Smooth muscle cell (in vitro differentiated cells): ENCODE data around the gene BDKRB1. TPM values are rescaled to one million over a fixed set of nuclear protein-coding genes. Genes with fewer than 3 reads are reported as not detected.
A peak's percentile ranks its signal among the peaks of the same experiment; 100 is the strongest.

Experiments
- DNase-seq: peaks from one replicate; lab custom pipeline; 2025; ENCODE audit not compliant: unreplicated experiment; lab: John Stamatoyannopoulos, UW
- H2AFZ ChIP-seq: fragments of 200-600 bp; sonication (generic); 2 replicates; pipeline ENCODE4 v1.6.0; 2016; ENCODE audit warnings: antibody characterized with exemption, low read depth, mild to moderate bottlenecking
- H3F3A ChIP-seq: fragments of 200-600 bp; sonication (generic); 2 replicates; pipeline ENCODE4 v1.6.0; 2017; ENCODE audit warnings: antibody characterized with exemption, low read depth
- H3K27ac ChIP-seq: fragments of 200-600 bp; sonication (generic); 2 replicates; pipeline ENCODE4 v1.5.1; 2016; ENCODE audit warnings: low read depth, mild to moderate bottlenecking
- H3K27me3 ChIP-seq: fragments of 200-600 bp; sonication (generic); 2 replicates; pipeline ENCODE4 v1.6.1; 2016; ENCODE audit warnings: low read depth, mild to moderate bottlenecking
- H3K36me3 ChIP-seq: fragments of 200-600 bp; sonication (generic); 2 replicates; pipeline ENCODE4 v1.5.1; 2016; ENCODE audit warnings: low read depth
- H3K4me1 ChIP-seq: fragments of 200-600 bp; sonication (generic); 2 replicates; pipeline ENCODE4 v1.5.1; 2016; ENCODE audit warnings: low read depth
- H3K4me2 ChIP-seq: fragments of 200-600 bp; sonication (generic); 2 replicates; pipeline ENCODE4 v1.6.0; 2016; ENCODE audit warnings: mild to moderate bottlenecking
- H3K4me3 ChIP-seq: fragments of 200-600 bp; sonication (generic); 2 replicates; pipeline ENCODE4 v1.5.1; 2016; ENCODE audit warnings: mild to moderate bottlenecking
- H3K79me2 ChIP-seq: fragments of 200-600 bp; sonication (generic); 2 replicates; pipeline ENCODE4 v1.6.0; 2016; ENCODE audit warnings: low read depth, mild to moderate bottlenecking
- H3K9ac ChIP-seq: fragments of 200-600 bp; sonication (generic); 2 replicates; pipeline ENCODE4 v1.6.0; 2016; ENCODE audit warnings: low read depth
- H3K9me3 ChIP-seq: fragments of 200-600 bp; sonication (generic); replicated peaks from 2 replicates; pipeline ENCODE4 v1.5.1; 2016; ENCODE audit warnings: low read depth
- H4K20me1 ChIP-seq: fragments of 200-600 bp; sonication (generic); 2 replicates; pipeline ENCODE4 v1.6.0; 2016; ENCODE audit warnings: low read depth
- WGBS: methylation state at CpG from one replicate; pipeline ENCODE4 v1.1.7; 2016; ENCODE audit warnings: low lambda C conversion rate; 5-methylcytosine and 5-hydroxymethylcytosine counted together
- polyA plus RNA-seq: library from polyadenylated mRNA; unstranded; fragments of >200 nt; fragmentation: Nextera tagmentation; extraction: Ambion mirVana; gene quantifications from 2 replicates; pipeline ENCODE4 v1.2.1, GENCODE V29; 2016
- total RNA-seq: library from RNA; depleted of rRNA; stranded (reverse); fragments of >200 nt; gene quantifications from 2 replicates; pipeline ENCODE4 v1.2.3, GENCODE V29; 2014
- TF ChIP-seq, protein P1 (sequence below): fragments of 200-600 bp; sonication (generic); IDR thresholded peaks from 2 replicates; pipeline ENCODE4 v1.5.1; 2017; ENCODE audit warnings: borderline replicate concordance, mild to moderate bottlenecking, antibody characterized with exemption; ENCODE audit not compliant: insufficient read depth, poor library complexity, severe bottlenecking

The BDKRB1 gene
- total and polyA plus RNA-seq, 2 experiments from 2014 or later, result 28.2 to 29.3 TPM

GRCh38 chr14:96265383-96266095 is 9.5 kb downstream of the BDKRB1 start:
- Histone ChIP-seq H3K27me3 (no peaks in the 10 kb centered on the region), H3F3A (peaks cover 28% of the 10 kb centered on the region), H2AFZ (no peak overlapping the region), H3K4me3 (no peak overlapping the region), H3K27ac (no peak overlapping the region), H3K36me3 (no peaks in the 10 kb centered on the region), H3K4me1 (peaks cover 17% of the 10 kb centered on the region), H4K20me1 (no peaks in the 10 kb centered on the region), H3K4me2 (no peak overlapping the region), H3K9ac (no peak overlapping the region), H3K79me2 (no peaks in the 10 kb centered on the region), H3K9me3 (no peaks in the 10 kb centered on the region)
- DNase-seq, result no peak
- WGBS, result 69% methylated on average over 16 of the region's 16 CpGs
- TF ChIP-seq, protein P1, sequence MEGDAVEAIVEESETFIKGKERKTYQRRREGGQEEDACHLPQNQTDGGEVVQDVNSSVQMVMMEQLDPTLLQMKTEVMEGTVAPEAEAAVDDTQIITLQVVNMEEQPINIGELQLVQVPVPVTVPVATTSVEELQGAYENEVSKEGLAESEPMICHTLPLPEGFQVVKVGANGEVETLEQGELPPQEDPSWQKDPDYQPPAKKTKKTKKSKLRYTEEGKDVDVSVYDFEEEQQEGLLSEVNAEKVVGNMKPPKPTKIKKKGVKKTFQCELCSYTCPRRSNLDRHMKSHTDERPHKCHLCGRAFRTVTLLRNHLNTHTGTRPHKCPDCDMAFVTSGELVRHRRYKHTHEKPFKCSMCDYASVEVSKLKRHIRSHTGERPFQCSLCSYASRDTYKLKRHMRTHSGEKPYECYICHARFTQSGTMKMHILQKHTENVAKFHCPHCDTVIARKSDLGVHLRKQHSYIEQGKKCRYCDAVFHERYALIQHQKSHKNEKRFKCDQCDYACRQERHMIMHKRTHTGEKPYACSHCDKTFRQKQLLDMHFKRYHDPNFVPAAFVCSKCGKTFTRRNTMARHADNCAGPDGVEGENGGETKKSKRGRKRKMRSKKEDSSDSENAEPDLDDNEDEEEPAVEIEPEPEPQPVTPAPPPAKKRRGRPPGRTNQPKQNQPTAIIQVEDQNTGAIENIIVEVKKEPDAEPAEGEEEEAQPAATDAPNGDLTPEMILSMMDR, result no peak

DNA sequence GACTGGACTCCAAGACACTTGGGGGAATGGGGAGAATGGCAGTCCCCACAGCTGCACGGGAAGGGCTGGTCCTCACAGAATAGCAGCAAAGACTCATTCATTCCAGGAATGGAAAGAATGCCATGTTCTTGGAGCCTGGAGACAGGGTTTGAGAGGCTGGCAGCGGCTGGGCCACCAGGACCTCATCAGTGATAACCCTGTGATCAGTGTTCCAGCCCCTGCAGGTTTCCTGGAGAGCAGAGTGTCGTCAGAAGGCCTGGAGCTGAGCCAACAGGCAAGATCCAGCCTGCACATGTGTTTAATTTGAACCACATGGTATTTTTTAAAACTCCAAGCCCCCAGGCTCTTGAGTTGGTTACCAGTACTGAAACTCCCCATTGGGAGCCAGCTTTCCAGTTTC is 11.3 kb downstream of the BDKRB1 start:
- 2% methylated on average over 3 of the region's 3 CpGs for WGBS
- Histone ChIP-seq H3K27ac (peak overlapping the region; percentile 95), H3K4me2 (peak overlapping the region; percentile 65)

DNA sequence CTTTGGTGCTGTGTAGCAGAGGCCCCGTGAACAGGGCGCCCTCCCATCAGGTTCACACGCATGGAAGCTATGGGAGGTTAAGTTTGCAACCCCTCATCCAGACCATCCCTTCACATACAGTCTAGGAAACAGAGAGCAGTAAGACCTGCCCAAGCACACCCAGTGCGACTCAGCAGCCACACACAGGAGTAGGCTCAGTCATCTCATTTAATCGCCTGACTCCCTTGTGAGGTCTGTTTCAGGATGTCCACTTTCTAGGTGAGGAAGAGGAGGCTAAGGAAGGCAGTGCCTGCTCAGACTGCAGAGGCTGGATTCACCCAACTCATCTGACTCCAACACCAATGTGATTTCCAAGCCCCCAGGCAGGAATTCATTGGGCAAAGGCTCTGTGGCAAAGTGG is 11.9 kb downstream of the BDKRB1 start:
- peak overlapping the region; percentile 95 for H3K27ac ChIP-seq
- H3K4me3 ChIP-seq, result no peak overlapping the region
- DNase-seq, result no peak
- H3K27me3 ChIP-seq, result no peaks in the 10 kb centered on the region
- H3F3A ChIP-seq, result peaks cover 29% of the 10 kb centered on the region
- no peak overlapping the region for H2AFZ ChIP-seq
- H4K20me1 ChIP-seq, result no peaks in the 10 kb centered on the region
- H3K79me2 ChIP-seq, result no peaks in the 10 kb centered on the region
- H3K36me3 ChIP-seq, result no peaks in the 10 kb centered on the region
- H3K9ac ChIP-seq, result peak overlapping the region; percentile 78
- peaks cover 16% of the 10 kb centered on the region for H3K4me1 ChIP-seq
- no peaks in the 10 kb centered on the region for H3K9me3 ChIP-seq
- TF ChIP-seq, protein P1, result no peak
- H3K4me2 ChIP-seq, result peak overlapping the region; percentile 65
- WGBS, result 77% methylated on average over 5 of the region's 5 CpGs

More for the DNA sequence above, 11.3 kb downstream of the BDKRB1 start:
- H3K4me3 ChIP-seq, result no peak overlapping the region
- peaks cover 16% of the 10 kb centered on the region for H3K4me1 ChIP-seq
- peaks cover 29% of the 10 kb centered on the region for H3F3A ChIP-seq
- no peak for DNase-seq
- peak overlapping the region; percentile 78 for H3K9ac ChIP-seq
- TF ChIP-seq, protein P1, result no peak
- H3K9me3 ChIP-seq, result no peaks in the 10 kb centered on the region
- H4K20me1 ChIP-seq, result no peaks in the 10 kb centered on the region
- H3K27me3 ChIP-seq, result no peaks in the 10 kb centered on the region
- no peaks in the 10 kb centered on the region for H3K36me3 ChIP-seq
- H2AFZ ChIP-seq, result no peak overlapping the region
- H3K79me2 ChIP-seq, result no peaks in the 10 kb centered on the region
